Endothelial cell of umbilical vein (primary cell): ENCODE measurements around the gene LIN28B.

ENCODE experiments used
- EZH2 ChIP-seq: IDR thresholded peaks from 2 replicates; pipeline ENCODE4 v1.6.1; 2012; ENCODE audit warnings: borderline replicate concordance, low read depth, mild to moderate bottlenecking, moderate library complexity, low read length, inconsistent platforms; ENCODE audit not compliant: severe bottlenecking
- FOS ChIP-seq: IDR thresholded peaks from 2 replicates; pipeline ENCODE4 v1.6.1; 2011; ENCODE audit warnings: mild to moderate bottlenecking, low read length, moderate library complexity, borderline replicate concordance; ENCODE audit not compliant: insufficient read depth
- GATA2 ChIP-seq: IDR thresholded peaks from 2 replicates; pipeline ENCODE4 v1.7.0; 2011; ENCODE audit warnings: low read depth, mild to moderate bottlenecking, moderate library complexity, mixed read lengths, low read length; ENCODE audit not compliant: insufficient read length, insufficient read depth
- JUN ChIP-seq: IDR thresholded peaks from 2 replicates; pipeline ENCODE4 v1.6.1; 2011; ENCODE audit warnings: borderline replicate concordance, low read depth; ENCODE audit not compliant: insufficient read length, insufficient read depth
- MYC ChIP-seq: IDR thresholded peaks from one replicate; pipeline ENCODE4 v1.6.1; 2011; ENCODE audit warnings: mild to moderate bottlenecking, low read depth, low read length
- POLR2A ChIP-seq: IDR thresholded peaks from 2 replicates; pipeline ENCODE4 v1.6.1; 2012; ENCODE audit warnings: low read depth, mild to moderate bottlenecking, control low read depth, low read length
- POLR2AphosphoS5 ChIP-seq: IDR thresholded peaks from 2 replicates; pipeline ENCODE4 v1.6.1; 2012; ENCODE audit warnings: low read depth, mild to moderate bottlenecking, control low read depth, low read length, moderate library complexity; ENCODE audit not compliant: insufficient read depth
- TF ChIP-seq, protein P1 (sequence below), 2 donors: IDR thresholded peaks; 1 replicate in 1 of 2; 2 replicates in 1 of 2; pipeline ENCODE4 v1.5.1; 2011; ENCODE audit warnings: low read length in 2 of 2, mild to moderate bottlenecking in 2 of 2, moderate library complexity in 2 of 2, control low read depth in 1 of 2, inconsistent platforms in 1 of 2, low read depth in 1 of 2; ENCODE audit not compliant: insufficient read depth in 1 of 2; ENCODE audit errors: extremely low read depth in 1 of 2
- TF ChIP-seq, protein P2 (sequence below): IDR thresholded peaks from 2 replicates; pipeline ENCODE4 v1.6.1; 2011; ENCODE audit not compliant: insufficient read depth, insufficient read length

DNA sequence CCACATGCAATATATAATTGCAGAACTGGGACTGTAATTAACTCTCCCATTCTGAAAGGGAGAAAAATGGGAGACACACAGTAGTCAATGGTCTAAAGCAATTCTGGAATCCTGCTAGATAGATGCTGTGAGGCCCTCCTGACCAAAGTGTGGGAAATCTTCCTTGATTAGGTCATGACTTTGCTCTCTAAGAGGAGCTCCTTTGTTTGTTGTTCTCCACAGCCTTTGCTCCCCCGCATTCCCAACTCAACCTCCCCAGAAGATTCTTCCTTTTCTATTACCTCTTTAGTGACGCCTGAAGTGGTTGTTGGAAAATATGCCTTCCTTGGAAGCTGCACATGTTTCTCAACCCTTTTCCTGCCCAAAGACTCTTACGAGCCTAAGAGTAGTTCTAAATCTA is 28.8 kb upstream of the LIN28B start:
- TF ChIP-seq, protein P1, sequence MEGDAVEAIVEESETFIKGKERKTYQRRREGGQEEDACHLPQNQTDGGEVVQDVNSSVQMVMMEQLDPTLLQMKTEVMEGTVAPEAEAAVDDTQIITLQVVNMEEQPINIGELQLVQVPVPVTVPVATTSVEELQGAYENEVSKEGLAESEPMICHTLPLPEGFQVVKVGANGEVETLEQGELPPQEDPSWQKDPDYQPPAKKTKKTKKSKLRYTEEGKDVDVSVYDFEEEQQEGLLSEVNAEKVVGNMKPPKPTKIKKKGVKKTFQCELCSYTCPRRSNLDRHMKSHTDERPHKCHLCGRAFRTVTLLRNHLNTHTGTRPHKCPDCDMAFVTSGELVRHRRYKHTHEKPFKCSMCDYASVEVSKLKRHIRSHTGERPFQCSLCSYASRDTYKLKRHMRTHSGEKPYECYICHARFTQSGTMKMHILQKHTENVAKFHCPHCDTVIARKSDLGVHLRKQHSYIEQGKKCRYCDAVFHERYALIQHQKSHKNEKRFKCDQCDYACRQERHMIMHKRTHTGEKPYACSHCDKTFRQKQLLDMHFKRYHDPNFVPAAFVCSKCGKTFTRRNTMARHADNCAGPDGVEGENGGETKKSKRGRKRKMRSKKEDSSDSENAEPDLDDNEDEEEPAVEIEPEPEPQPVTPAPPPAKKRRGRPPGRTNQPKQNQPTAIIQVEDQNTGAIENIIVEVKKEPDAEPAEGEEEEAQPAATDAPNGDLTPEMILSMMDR (IDR thresholded peaks at IDR 0.05; ENCODE audit: extremely low read depth in 1 of 2, insufficient read depth in 1 of 2, low read depth in 1 of 2, low read length in 2 of 2) = no peak
- TF ChIP-seq POLR2AphosphoS5 (no peak), POLR2A (no peak), EZH2 (no peak), JUN (no peak), GATA2 (no peak), MYC (no peak), FOS (no peak)
- TF ChIP-seq, protein P2, sequence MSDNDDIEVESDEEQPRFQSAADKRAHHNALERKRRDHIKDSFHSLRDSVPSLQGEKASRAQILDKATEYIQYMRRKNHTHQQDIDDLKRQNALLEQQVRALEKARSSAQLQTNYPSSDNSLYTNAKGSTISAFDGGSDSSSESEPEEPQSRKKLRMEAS = no peak
